ENCODE results near the gene MPP3.
A peak's percentile ranks its signal among the peaks of the same experiment; 100 is the strongest.

Gene MPP3

DNA sequence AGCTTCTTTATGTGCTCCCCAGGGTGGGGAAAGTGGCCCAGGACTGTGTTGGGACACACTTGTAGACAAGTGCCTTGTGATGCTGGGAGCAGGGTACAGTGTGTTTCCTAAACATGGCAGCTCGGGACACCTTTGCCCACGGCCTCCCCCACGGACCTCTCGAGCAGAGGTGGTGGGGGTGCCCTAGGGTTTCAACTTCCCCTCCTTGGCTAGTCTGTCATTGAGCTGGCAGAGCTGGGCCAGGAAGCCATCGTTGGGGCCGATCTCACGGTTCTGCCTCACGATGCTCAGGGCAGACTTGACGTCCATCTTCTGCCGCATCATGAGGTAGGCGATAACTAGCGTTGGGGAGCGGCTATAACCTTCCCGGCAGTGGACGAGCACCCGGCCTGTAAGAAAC lies 63.5 kb downstream of the MPP3 start:
- DNase-seq: no peak

DNA sequence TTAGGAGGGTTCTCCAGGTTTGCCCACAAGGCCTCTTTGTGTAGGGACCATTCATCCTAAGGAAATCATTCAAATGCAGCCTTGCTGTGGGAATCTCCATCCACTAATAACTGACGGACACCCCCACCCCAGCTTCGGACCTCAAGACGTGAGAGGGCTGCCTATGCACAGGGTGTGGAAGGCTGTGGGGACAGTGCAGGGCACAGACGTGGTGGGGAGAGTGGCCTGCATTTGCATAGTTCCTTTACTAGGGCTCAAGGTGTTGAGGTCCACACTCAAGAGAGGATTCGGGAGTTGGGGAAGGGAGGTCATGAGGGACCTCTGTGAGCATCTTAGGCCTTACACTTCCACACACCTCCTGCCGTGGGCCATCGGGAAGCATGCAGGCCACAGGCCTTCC lies 64.0 kb downstream of the MPP3 start:
- DNase-seq: no peak

DNA sequence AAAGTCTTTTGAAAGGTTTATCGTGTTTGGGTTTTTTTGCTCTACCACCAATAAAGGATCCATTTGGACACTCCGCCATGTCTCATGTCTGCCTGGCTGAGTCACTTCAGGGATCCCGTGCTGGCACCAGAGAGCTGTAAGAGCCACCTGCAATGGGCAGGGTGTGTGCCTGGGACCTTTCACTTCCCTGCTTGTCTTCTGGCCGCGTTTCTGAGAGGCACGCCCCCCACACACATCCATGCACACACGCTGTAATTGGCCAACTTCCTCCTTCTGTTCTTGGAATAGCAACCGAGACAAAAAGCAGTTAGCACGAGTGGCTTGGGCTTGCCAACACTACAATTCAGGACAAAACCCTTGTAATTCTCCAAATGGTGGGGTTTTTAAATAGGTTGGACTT lies 64.6 kb downstream of the MPP3 start:
- DNase-seq: no peak

DNA sequence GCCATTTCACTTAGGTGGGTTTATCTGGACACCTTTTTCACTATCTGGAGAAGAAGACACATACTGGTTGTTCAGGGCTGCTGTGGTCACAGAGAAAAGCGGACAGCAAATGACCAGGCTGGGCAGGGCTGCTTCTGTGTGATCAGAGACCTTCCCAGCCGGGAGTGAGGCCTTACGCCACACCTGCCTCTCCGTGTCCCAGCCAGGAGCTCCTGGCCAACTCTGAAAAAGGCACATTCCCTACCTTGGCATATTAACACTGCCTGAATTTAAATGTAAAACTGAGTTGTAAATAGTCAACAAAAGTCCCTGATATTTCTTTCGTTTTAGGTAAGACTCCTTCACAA lies 65.3 kb downstream of the MPP3 start:
- no peak for DNase-seq

DNA sequence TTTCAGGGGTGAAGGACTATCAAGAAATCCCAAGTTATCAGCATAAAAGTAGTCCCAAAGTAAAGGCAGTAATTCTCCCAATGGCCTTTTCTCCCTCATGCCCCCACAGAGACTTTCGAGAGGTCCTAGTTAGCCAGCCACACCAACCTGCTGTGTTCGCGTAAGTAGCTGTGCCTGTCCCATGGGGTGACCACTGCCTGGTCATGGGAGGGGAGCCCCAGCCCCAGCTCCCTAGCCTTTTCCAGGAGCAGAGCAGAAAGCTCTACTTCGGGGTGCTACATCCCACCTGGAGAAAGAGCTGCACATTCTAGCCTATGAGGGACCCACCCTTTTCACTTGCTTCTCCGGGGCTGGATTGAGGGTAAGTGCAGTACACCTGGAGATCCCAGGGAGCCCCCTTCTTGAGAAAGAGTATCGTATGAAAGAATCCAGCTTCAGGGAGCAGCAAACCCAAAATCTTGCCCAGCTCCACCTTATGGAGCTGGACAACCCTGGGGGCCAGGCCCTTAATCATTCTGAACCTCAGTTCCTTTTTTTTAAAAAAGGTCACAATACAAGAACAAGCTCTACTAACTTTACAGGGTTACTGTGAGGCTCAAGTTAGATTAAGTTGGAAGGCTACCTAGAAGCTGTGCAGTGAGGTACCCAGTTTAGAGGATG lies 65.8 kb downstream of the MPP3 start:
- DNase-seq: no peak

DNA sequence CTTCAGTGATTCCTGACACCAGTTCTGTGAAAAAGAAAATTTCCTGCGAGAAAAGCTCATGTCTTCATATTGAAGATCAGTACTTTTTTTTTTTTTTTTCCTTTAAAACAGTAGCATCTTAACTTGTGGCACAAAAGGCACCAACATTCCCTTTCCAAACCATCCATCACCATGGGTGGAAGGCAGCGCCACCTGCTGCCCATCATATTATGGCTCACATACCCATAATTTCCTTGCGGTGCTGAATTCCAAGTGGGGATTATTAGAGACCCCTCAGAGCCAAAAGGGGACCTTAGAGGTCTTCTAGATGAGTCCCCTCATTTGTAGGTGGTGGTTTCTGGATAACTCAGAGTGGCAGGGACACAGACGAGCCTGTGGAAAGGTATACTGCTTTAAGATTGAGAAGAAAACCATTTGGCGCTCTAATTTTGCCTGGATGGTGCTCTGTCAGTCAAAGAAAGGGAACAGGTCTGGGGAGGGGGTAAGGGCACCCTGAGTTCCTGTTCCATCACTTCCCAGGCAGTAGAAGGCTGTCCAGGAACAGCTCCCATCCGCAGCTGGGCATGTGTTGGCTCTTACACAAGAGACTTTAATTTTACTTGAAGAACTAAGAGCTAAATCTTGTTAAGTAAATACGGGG lies 66.4 kb downstream of the MPP3 start:
- DNase-seq: peak; percentile 64

DNA sequence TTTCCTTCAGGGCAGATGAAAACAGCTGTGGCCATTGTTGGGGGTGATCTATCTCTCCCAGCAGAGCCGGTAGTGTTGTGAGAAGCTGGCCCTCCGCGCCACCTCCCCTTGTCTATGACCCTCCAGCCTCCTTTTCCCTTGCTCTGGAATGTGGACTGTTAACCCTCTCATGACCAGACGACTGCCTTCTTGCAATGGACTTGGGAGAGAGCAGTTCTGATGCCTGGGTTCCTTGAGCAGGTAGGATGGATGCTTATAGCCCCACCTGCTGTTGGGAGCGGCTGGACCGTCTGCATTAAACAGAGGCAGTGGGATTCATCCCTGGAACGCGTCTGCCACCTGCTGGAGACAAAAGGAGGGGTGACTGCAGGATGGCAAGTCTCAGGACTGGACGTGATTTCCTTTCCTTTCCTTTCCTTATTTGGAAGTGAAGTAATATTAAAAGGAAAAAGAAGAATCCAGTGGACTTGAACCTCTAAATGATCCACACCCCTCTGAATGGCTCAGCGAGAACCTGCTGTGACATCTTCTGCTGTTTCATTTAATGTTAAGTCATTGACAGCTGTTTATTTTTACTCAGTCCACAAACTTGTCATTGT lies 72.6 kb downstream of the MPP3 start:
- peak; percentile 88 for DNase-seq

DNA sequence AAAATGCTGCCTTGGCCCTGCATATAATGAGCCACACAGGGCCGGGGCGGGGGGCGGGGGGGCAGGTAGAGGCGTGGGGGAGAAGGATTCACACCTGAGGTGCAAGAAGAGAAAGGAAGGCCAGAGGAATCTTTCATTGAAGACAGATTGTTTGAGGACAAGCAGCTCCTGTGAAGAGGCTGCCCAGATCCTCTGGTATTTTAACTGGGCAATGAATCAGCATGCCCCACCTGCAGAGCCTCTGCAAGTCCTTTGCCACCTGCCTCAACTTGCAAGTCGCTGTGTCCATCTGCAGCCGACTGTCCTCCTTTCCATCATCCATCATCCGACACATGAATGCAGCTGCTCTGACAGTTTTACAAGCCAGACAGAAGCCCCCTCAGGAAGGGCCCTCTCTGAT lies 73.1 kb downstream of the MPP3 start:
- no peak for DNase-seq

DNA sequence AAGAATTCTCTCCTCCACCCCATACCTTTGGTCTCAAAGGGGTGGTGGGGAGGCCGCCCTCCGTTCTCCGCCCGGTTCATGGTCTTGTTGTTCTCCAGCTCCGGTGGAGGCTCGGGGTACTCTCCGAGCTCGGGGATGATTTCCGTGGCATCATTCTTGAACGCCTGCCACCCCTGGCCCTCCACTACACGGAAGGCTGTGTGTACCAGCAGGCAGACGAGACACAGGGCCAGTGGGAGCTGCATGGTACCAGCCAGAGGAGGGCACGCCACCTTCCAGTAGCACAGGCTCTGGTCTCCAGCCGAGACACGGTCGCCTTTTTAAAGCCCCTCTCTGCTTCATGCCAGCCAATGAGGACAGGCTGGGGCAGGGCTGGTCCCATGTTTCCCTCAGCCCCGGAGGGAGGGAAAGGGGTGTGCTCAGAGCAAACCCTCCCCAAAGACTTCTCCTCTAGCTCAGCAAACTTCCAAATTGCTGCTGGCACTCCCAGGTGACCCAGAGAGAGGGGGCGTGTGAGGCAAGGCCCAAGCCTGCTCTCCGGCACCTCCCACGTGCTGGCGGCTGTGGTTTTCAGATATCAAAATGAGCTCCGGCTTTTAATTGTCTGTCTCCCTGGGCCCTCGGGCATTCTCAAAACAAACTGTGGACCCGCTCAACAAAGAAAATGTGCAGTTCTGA lies 74.3 kb downstream of the MPP3 start, which contains the start of gene SOST:
Gene SOST (minus strand): TSS at position 295 of the 678 bp plus-strand sequence. CDS start 50 bp downstream, at position 245.
- no peak for DNase-seq

DNA sequence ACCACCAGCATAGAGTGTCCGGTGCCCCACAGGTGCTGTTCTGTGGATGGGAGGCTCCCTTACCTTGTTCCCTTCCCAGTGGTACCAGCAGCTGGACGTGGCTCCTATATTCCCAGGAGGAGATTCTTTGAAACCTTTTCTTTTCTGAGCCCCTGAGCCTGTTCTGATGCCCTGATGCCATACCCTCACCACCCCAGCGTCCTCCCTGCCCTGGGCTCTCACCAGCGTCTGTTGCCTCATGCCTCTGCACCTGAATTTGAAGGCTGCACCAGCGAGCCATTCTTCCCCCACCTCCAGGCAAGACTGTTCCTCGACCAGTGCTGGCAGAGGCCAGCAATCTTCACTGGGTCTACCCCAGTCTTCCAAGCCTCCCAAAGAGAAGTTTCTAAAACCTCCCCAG lies 74.9 kb downstream of the MPP3 start:
- no peak for DNase-seq

DNA sequence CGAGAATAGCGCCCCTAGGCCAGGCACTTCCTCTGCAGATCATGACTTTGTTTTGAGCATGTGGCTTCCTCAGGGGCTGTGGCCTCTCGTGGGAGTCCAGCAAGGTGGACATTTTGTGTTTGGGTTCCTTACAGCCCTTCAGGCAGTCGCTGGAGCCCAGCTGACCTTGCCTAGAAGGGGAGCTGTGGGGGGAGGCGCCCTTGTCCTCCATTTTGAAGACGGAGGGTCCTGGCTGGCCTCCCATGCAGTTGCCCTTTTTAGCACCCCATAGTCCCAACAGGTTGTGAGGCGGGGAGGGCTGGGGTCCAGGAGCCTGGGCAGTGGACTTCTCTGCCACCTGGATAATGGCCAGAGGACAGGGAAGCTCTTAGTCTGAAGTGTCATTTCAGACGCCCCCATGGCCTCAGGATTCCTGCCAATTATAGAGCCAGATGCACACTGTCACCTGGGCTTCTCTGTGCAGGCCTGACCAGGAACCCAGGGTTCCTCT lies 75.7 kb downstream of the MPP3 start:
- DNase-seq: no peak

DNA sequence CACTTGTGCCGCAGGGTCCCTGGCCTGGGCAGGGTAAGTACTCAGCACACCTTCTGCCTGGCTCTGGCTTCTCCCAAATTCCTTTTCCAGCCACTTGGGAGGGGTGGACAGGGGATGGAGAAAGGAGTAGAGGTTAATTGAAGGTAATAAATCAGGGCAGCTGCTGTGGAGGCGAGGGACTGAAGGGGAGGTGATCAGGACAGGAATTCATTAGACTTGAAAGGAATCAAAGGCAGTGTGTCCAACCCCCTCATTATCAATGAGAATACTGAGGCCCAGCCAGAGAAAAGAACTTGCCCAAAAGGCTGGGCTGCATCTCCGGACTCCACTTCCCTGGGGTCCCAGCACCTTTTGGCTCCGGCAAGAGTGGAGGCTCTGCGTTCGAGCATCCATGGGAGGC lies 76.7 kb downstream of the MPP3 start:
- no peak for DNase-seq

DNA sequence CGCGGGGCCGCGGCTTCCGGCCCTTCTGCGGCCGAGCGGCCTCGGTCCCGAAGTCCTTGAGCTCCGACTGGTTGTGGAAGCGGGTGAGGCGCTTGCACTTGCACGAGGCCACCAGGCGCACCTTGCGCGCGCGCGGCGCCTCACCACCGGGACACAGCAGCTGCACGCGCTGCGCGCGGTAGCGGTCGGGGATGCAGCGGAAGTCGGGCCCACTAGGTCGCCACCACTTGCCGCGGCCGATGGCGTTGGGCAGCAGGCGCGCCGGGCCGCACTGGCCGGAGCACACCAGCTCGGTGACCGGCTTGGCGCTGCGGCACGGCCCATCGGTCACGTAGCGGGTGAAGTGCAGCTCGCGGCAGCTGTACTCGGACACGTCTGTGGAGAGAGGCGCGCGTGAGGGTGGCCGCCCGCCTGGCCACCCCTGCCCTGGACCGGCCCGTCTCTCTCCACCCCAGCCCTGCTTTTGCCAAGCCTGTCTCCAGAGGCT lies 77.5 kb downstream of the MPP3 start:
- DNase-seq: no peak

DNA sequence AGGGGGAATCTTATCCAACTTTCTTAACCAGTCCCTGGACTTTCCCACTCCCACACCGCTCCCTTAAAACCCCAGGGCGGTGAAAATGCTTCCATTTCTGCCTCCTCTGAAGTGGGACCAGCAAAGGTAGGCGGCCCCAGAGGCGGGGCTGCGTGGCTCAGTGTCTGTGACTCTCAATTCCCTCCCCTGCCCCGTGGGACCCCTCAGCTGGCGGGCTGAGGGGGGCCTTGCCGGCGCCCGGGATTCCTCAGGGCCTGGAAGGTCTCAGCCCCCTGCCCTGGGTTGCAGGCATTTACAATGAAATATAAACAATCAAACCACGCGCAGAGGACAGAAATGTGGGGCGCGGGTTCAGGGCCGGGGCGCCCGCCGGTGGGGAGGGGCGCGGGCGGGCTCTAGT lies 78.0 kb downstream of the MPP3 start:
- DNase-seq: no peak

DNA sequence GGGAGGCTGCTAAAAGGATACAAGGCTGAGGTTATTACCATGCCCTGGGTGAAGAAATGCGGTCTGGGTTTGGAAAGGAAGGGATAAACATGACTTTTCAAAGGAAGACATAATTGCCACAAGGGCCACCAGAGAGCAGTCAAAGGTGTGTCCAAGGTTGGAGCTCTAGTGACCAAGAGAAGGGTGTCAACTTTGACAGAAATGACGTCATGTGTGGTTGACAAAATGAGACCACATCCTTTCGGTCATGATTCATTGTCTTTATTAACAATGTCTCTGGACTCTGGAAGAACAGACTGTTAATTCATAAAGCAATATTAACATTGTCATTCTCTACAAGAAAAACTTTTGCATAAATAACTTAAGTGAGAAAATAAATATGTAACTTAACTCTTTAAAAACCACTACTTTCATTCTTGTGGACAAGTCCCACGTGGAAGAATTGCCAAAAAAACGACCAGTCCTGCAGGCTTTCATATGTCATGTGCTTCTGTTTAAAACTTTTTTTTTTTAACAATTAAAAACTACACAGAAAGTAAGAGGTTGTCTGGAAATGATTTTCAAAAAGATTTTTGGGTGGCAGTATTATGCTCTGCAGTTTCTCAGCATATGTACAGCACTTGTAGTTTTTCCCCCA lies 79.3 kb downstream of the MPP3 start:
- DNase-seq: no peak

Measured in activated T-cell treated with anti-CD3 and anti-CD28 coated beads, Interleukin-2, amount 50 U/mL, for 1 hour (primary cell).